DND-41 (cell line): Measurements from ENCODE around the gene KCNA3.

ENCODE experiments used
- ATAC-seq: fragments of 200-7000 bp; cut with Tn5 transposase; 3 replicates; pipeline ENCODE4 v1.9.1; 2021; ENCODE audit warnings: low read depth; ENCODE audit not compliant: insufficient read depth
- DNase-seq: peaks from one replicate; pipeline ENCODE4 v3.0.0-alpha.2; 2020
- H2AFZ ChIP-seq: 2 replicates; pipeline ENCODE4 v1.6.0; 2012; ENCODE audit warnings: low read depth, low read length
- H3K27ac ChIP-seq: 2 replicates; pipeline ENCODE4 v1.5.1; 2012; ENCODE audit warnings: low read length, inconsistent platforms
- H3K27me3 ChIP-seq: fragments of 200-600 bp; sonication (generic); 2 replicates; pipeline ENCODE4 v1.6.0; 2012; ENCODE audit warnings: low read length, mild to moderate bottlenecking, inconsistent platforms; ENCODE audit not compliant: insufficient read depth, poor library complexity
- H3K36me3 ChIP-seq: 2 replicates; pipeline ENCODE4 v1.5.1; 2012; ENCODE audit warnings: low read length, inconsistent platforms; ENCODE audit not compliant: insufficient read depth
- H3K4me1 ChIP-seq: 2 replicates; pipeline ENCODE4 v1.5.1; 2012; ENCODE audit warnings: mild to moderate bottlenecking, low read length; ENCODE audit not compliant: insufficient read depth
- H3K4me2 ChIP-seq: 2 replicates; pipeline ENCODE4 v1.6.0; 2012; ENCODE audit warnings: mild to moderate bottlenecking, moderate library complexity, low read length, inconsistent platforms; ENCODE audit not compliant: insufficient read depth
- H3K4me3 ChIP-seq, 2 experiments: fragments of 200-600 bp in 1 of 2; shearing (Covaris generic) in 1 of 2; 2 replicates each; pipeline ENCODE4 v1.5.1; 2012 to 2016; ENCODE audit warnings: inconsistent platforms in 2 of 2, low read length in 2 of 2, mild to moderate bottlenecking in 2 of 2, low read depth in 1 of 2, moderate library complexity in 1 of 2
- H3K79me2 ChIP-seq: 2 replicates; pipeline ENCODE4 v1.6.0; 2012; ENCODE audit warnings: low read length, inconsistent platforms; ENCODE audit not compliant: insufficient read depth
- H3K9ac ChIP-seq: 2 replicates; pipeline ENCODE4 v1.6.0; 2012; ENCODE audit warnings: low read depth, mild to moderate bottlenecking, inconsistent platforms, low read length, moderate library complexity
- H3K9me3 ChIP-seq: 2 replicates; pipeline ENCODE4 v1.5.1; 2012; ENCODE audit warnings: low read length, moderate library complexity, mild to moderate bottlenecking, inconsistent platforms; ENCODE audit not compliant: insufficient read depth, severe bottlenecking
- H4K20me1 ChIP-seq: 2 replicates; pipeline ENCODE4 v1.6.0; 2012; ENCODE audit warnings: low read length; ENCODE audit not compliant: insufficient read depth
- EZH2 ChIP-seq: IDR thresholded peaks from 3 replicates; pipeline ENCODE4 v1.6.1; 2012; ENCODE audit warnings: borderline replicate concordance, low read depth, mild to moderate bottlenecking, moderate library complexity, low read length, inconsistent platforms; ENCODE audit not compliant: severe bottlenecking
- TF ChIP-seq, protein P1 (sequence below): IDR thresholded peaks from 2 replicates; pipeline ENCODE4 v1.5.1; 2012; ENCODE audit warnings: borderline replicate concordance, low read length, moderate library complexity, mild to moderate bottlenecking; ENCODE audit not compliant: poor library complexity, severe bottlenecking; ENCODE audit errors: extremely low read depth

The KCNA3 gene

DNA sequence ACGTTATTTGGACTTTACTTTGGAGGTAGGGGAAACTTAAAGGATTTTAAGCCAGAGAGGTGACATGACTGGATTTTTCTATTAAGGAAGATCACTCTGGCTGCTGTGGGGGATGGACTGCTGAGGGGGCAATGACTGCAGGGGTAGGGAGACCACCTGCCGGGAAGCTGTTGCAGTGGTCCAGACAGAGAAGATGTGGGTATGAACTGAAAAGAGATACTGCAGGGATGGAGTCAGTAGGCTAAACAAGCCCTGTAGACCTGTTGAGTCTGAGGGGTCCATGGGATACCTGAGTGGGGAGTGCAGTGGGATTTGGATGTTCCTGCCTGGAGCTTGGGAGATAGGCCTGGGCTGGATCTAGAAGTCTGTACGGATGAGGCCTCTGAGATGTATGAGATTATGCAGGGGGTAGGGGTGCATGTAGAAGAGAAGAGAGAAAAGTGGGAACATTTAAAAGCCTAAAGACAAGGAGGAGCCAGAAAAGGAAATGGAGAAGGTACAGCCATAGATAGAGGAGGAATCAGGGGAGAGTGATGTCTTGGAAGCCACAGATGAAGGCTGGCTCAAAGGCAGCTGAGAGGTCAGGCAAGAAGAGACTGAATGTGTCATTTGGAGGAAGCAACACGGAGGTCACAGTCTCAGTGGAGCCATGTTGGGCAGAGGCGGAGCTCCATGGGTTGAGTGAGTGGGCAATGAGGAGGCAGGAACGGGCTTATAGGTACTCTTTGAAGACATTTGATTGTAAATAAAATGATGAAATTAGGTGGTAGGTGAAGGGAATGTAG is 42.7 kb downstream of the KCNA3 start:
- Histone ChIP-seq H3K9me3 (no peaks in the 10 kb centered on the region), H3K79me2 (no peaks in the 10 kb centered on the region), H3K9ac (no peak overlapping the region), H3K27me3 (no peaks in the 10 kb centered on the region), H2AFZ (no peak overlapping the region), H3K36me3 (no peaks in the 10 kb centered on the region), H3K4me1 (peaks cover 22% of the 10 kb centered on the region), H3K4me2 (no peak overlapping the region), H3K27ac (peak overlapping the region; percentile 31), H3K4me3 (no peak overlapping the region), H4K20me1 (no peaks in the 10 kb centered on the region)
- TF ChIP-seq EZH2 = no peak
- TF ChIP-seq, protein P1, sequence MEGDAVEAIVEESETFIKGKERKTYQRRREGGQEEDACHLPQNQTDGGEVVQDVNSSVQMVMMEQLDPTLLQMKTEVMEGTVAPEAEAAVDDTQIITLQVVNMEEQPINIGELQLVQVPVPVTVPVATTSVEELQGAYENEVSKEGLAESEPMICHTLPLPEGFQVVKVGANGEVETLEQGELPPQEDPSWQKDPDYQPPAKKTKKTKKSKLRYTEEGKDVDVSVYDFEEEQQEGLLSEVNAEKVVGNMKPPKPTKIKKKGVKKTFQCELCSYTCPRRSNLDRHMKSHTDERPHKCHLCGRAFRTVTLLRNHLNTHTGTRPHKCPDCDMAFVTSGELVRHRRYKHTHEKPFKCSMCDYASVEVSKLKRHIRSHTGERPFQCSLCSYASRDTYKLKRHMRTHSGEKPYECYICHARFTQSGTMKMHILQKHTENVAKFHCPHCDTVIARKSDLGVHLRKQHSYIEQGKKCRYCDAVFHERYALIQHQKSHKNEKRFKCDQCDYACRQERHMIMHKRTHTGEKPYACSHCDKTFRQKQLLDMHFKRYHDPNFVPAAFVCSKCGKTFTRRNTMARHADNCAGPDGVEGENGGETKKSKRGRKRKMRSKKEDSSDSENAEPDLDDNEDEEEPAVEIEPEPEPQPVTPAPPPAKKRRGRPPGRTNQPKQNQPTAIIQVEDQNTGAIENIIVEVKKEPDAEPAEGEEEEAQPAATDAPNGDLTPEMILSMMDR = no peak
- DNase-seq (no peak), ATAC-seq (no peak)

DNA sequence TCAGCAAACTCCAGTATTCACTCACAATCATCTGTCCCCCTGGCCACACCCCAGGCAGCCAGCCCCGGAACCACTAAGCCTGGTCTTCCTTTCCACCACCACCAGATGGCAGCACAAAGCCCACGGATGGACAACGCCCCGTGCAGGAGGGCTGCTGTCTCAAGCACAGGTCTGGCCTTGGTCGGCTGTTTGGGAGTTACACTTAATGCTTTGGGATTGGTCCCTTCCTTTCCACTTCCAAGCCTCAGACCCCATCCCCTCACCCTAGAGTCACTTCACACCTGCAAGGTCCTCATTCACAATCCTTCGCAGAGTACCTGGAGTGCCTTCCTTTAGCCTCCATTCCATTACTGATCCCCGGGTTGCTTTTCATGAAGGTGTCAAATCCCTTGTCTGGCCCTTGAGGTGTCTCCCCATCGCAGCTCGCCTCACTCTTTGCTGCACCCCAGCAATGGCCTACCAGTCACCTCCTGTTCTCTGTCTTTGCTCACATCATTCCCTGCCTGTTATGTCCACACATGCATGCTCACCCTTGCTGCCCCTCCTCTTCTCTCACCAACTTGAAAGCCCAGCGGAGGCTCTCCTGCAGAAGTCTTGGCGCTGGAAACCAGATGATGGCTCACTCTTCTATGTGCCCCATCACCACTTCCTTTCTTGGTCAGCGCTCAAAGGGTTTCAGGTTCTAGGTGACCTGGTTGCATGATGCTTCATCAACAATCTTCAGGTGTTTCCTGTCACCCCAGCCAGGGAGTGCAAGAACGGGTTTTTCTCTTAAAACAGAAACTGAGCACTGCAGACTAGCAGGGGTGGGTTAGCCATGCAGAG is 43.7 kb downstream of the KCNA3 start:
- peak; percentile 81 for DNase-seq
- peak; percentile 87 for ATAC-seq
- Histone ChIP-seq H4K20me1 (no peaks in the 10 kb centered on the region), H3K9me3 (no peaks in the 10 kb centered on the region), H3K4me1 (peaks cover 19% of the 10 kb centered on the region), H2AFZ (peak overlapping the region; percentile 47), H3K36me3 (no peaks in the 10 kb centered on the region), H3K4me2 (peak overlapping the region; percentile 48), H3K27me3 (no peaks in the 10 kb centered on the region), H3K4me3 (peak overlapping the region in 1 of 2 experiments; percentile 9; a peak in 1 of 4 replicates), H3K9ac (no peak overlapping the region), H3K79me2 (no peaks in the 10 kb centered on the region), H3K27ac (peak overlapping the region; percentile 31; the same call in 1 of the 2 replicates)
- TF ChIP-seq, protein P1 = peak; percentile 95
- TF ChIP-seq EZH2 = no peak

DNA sequence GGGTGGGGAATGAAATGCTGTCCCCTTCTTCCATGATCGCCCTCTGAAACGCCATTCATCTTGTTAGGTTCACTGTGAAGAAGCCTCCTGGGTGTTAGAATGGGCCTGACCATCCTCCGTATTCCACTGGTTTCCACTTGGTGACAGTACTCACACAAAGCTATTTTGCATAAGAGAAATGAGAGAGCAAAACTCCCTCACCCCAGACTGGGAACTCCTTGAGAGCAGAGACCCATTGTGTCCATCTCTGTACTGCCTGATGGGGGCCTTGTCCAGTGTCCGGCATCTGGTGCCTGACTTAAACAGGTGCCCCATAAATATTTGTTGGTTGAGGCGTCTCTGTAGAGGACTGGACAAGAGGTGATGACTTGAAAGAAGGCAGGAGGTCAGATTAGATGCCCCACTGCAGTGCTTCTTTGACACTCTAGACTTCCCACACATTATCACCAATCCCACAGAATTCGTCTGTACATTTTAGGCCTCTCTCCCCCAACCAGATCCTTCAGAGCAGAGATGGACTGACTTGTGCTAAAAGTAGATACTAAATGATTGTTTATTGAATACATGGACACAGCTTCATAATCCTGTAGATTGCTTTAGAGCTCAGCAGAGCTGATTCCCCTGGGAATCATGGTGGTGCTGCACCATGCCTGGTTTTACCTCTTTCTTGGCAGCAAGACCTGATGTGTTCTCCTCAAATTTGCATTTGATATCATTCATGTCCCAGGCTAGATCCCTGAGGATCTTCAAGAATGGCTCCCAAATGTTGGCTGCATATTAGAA is 46.2 kb downstream of the KCNA3 start:
- no peaks in the 10 kb centered on the region for H3K79me2 ChIP-seq
- ATAC-seq (no peak), DNase-seq (no peak)
- no peak for TF ChIP-seq EZH2
- TF ChIP-seq, protein P1 = no peak
- H2AFZ ChIP-seq = no peak overlapping the region
- no peak overlapping the region for H3K9ac ChIP-seq
- no peak overlapping the region for H3K4me2 ChIP-seq
- peaks cover 17% of the 10 kb centered on the region for H3K4me1 ChIP-seq
- H4K20me1 ChIP-seq = no peaks in the 10 kb centered on the region
- H3K36me3 ChIP-seq = no peaks in the 10 kb centered on the region
- H3K27ac ChIP-seq = no peak overlapping the region
- no peaks in the 10 kb centered on the region for H3K27me3 ChIP-seq
- no peaks in the 10 kb centered on the region for H3K9me3 ChIP-seq
- no peak overlapping the region for H3K4me3 ChIP-seq
